Measurements from ENCODE around the gene DENND6B. TPM values are rescaled to one million over a fixed set of nuclear protein-coding genes. Genes with fewer than 3 reads are reported as not detected.
A peak's percentile ranks its signal among the peaks of the same experiment; 100 is the strongest.

The DENND6B gene
- total RNA-seq, 2 donors from 2014 or later, result 9.6 to 19.6 TPM

- intact Hi-C loops (cut with DNase I), result no loop called here
- Histone ChIP-seq H3K4me3 (no peak overlapping the region), H3K27ac (peak overlapping the region; percentile 52 to 77), H3K9me3 (no peaks in the 10 kb centered on the region), H3K27me3 (replicated peaks; ENCODE audit: insufficient read depth) (no peaks in the 10 kb centered on the region), H3K36me3 (no peaks in the 10 kb centered on the region), H3K4me1 (replicated peaks) (peaks cover 17% of the 10 kb centered on the region)
- no peak for DNase-seq (ENCODE audit: low spot score)
- 15% methylated on average over 7 of the region's 7 CpGs for WGBS
- no peak for TF ChIP-seq POLR2A (IDR thresholded peaks at IDR 0.05)
- no peak for TF ChIP-seq CTCF (IDR thresholded peaks at IDR 0.05)
- TF ChIP-seq POLR2AphosphoS5 (IDR thresholded peaks at IDR 0.05), result no peak
These were observed 18.2 kb downstream of the DENND6B start for GRCh38 chr22:50308597-50308935.

- no peak for DNase-seq (ENCODE audit: low spot score)
- H3K4me1 ChIP-seq (replicated peaks), result peaks cover 22% of the 10 kb centered on the region
- TF ChIP-seq POLR2A (IDR thresholded peaks at IDR 0.05) (no peak), CTCF (IDR thresholded peaks at IDR 0.05) (no peak), POLR2AphosphoS5 (IDR thresholded peaks at IDR 0.05) (no peak)
- WGBS, result 31% methylated on average over 17 of the region's 19 CpGs
- no peaks in the 10 kb centered on the region for H3K36me3 ChIP-seq
- H3K27me3 ChIP-seq (replicated peaks; ENCODE audit: insufficient read depth), result no peaks in the 10 kb centered on the region
- H3K9me3 ChIP-seq, result no peaks in the 10 kb centered on the region
- H3K4me3 ChIP-seq, result no peak overlapping the region
- peak overlapping the region; percentile 52 to 77 for H3K27ac ChIP-seq
- intact Hi-C loops (cut with DNase I), result no loop called here
These were observed 18.8 kb downstream of the DENND6B start for GRCh38 chr22:50307890-50308596.

GRCh38 chr22:50306753-50307749 lies 19.8 kb downstream of the DENND6B start, which contains the start of gene PLXNB2:
PLXNB2 (minus strand) TSS chr22:50307646; CDS start chr22:50290584, 17,062 bp downstream.
- under 1% methylated on average over 19 of the region's 105 CpGs for WGBS
- TF ChIP-seq CTCF (IDR thresholded peaks at IDR 0.05), result no peak
- TF ChIP-seq POLR2A (IDR thresholded peaks at IDR 0.05), result peak; percentile 87
- peak; percentile 41 for TF ChIP-seq POLR2AphosphoS5 (IDR thresholded peaks at IDR 0.05)
- Histone ChIP-seq H3K27ac (peak within 1 kb of the TSS; percentile 91 to 94), H3K9me3 (no peaks in the 10 kb centered on the region), H3K27me3 (replicated peaks; ENCODE audit: insufficient read depth) (no peaks in the 10 kb centered on the region), H3K4me3 (peak within 1 kb of the TSS; percentile 75 to 93), H3K4me1 (replicated peaks) (peaks cover 32% of the 10 kb centered on the region), H3K36me3 (no peaks in the 10 kb centered on the region)
- DNase-seq (ENCODE audit: low spot score), result peak; percentile 82
- intact Hi-C loops (cut with DNase I), result no loop called here

GRCh38 chr22:50305923-50306566 lies 20.8 kb downstream of the DENND6B start:
- Histone ChIP-seq H3K27ac (peak overlapping the region; percentile 91 to 94), H3K9me3 (no peaks in the 10 kb centered on the region), H3K4me3 (peak overlapping the region; percentile 75 to 93), H3K4me1 (replicated peaks) (peaks cover 42% of the 10 kb centered on the region), H3K27me3 (replicated peaks; ENCODE audit: insufficient read depth) (no peaks in the 10 kb centered on the region), H3K36me3 (no peaks in the 10 kb centered on the region)
- intact Hi-C loops (cut with DNase I), result no loop called here
- WGBS, result under 1% methylated on average over 20 of the region's 21 CpGs
- TF ChIP-seq POLR2A (IDR thresholded peaks at IDR 0.05) (peak; percentile 43), CTCF (IDR thresholded peaks at IDR 0.05) (no peak), POLR2AphosphoS5 (IDR thresholded peaks at IDR 0.05) (peak; percentile 91)
- peak; percentile 93 for DNase-seq (ENCODE audit: low spot score)
